H9 (cell line): Measurements from ENCODE around the gene SART1. TPM values are rescaled to one million over a fixed set of nuclear protein-coding genes. Genes with fewer than 3 reads are reported as not detected.

Experiments used
- DNase-seq: peaks from one replicate; pipeline ENCODE4 v3.0.0-alpha.2; 2017
- H2AFZ ChIP-seq: one replicate; pipeline ENCODE4 v1.6.1; 2013; ENCODE audit warnings: mild to moderate bottlenecking, low read length, control low read depth, moderate library complexity
- H2AK5ac ChIP-seq: 2 replicates; pipeline ENCODE4 v1.6.1; 2013; ENCODE audit warnings: low read length, control low read depth, mixed read lengths; ENCODE audit not compliant: insufficient read length
- H2BK120ac ChIP-seq: one replicate; pipeline ENCODE4 v1.6.1; 2013; ENCODE audit warnings: low read depth, mild to moderate bottlenecking, low read length, control low read depth, inconsistent platforms; ENCODE audit not compliant: poor library complexity, severe bottlenecking
- H2BK12ac ChIP-seq: 2 replicates; pipeline ENCODE4 v1.6.1; 2013; ENCODE audit warnings: low read length, control low read depth, mixed read lengths, low read depth; ENCODE audit not compliant: insufficient read length
- H2BK15ac ChIP-seq: 2 replicates; pipeline ENCODE4 v1.6.1; 2013; ENCODE audit warnings: low read depth, low read length, control low read depth
- H2BK20ac ChIP-seq: one replicate; pipeline ENCODE4 v1.6.1; 2013; ENCODE audit warnings: low read depth, mild to moderate bottlenecking, low read length, control low read depth, inconsistent platforms; ENCODE audit not compliant: poor library complexity, severe bottlenecking
- H2BK5ac ChIP-seq: 2 replicates; pipeline ENCODE4 v1.6.1; 2013; ENCODE audit warnings: low read length, control low read depth, mixed read lengths; ENCODE audit not compliant: insufficient read length
- H3K14ac ChIP-seq: 2 replicates; pipeline ENCODE4 v1.6.1; 2013; ENCODE audit warnings: low read length, control low read depth; ENCODE audit not compliant: insufficient read depth
- H3K18ac ChIP-seq: 2 replicates; pipeline ENCODE4 v1.6.1; 2013; ENCODE audit warnings: low read depth, mild to moderate bottlenecking, mixed read lengths, low read length, control low read depth; ENCODE audit not compliant: insufficient read length
- H3K23ac ChIP-seq: 2 replicates; pipeline ENCODE4 v1.6.1; 2013; ENCODE audit warnings: low read length, control low read depth, mixed read lengths, low read depth; ENCODE audit not compliant: insufficient read length
- H3K23me2 ChIP-seq: 2 replicates; pipeline ENCODE4 v1.6.1; 2013; ENCODE audit warnings: low read depth, mild to moderate bottlenecking, mixed read lengths, low read length, control low read depth; ENCODE audit not compliant: insufficient read length, poor library complexity, severe bottlenecking
- H3K27ac ChIP-seq: 2 replicates; pipeline ENCODE4 v1.5.1; 2013; ENCODE audit warnings: low read length, control low read depth, mixed read lengths, low read depth; ENCODE audit not compliant: insufficient read length
- H3K27me3 ChIP-seq: 2 replicates; pipeline ENCODE4 v1.6.1; 2013; ENCODE audit warnings: low read length, control low read depth, inconsistent platforms; ENCODE audit not compliant: insufficient read depth
- H3K4ac ChIP-seq: 2 replicates; pipeline ENCODE4 v1.6.1; 2013; ENCODE audit warnings: low read depth, mild to moderate bottlenecking, control low read depth, inconsistent platforms, low read length, moderate library complexity
- H3K4me1 ChIP-seq: 2 replicates; pipeline ENCODE4 v1.6.1; 2013; ENCODE audit warnings: low read length, control low read depth, inconsistent platforms; ENCODE audit not compliant: insufficient read depth
- H3K4me2 ChIP-seq: 2 replicates; pipeline ENCODE4 v1.6.1; 2013; ENCODE audit warnings: low read length, control low read depth, mixed read lengths; ENCODE audit not compliant: insufficient read length, insufficient read depth
- H3K56ac ChIP-seq: 2 replicates; pipeline ENCODE4 v1.6.1; 2013; ENCODE audit warnings: low read depth, mild to moderate bottlenecking, mixed read lengths, low read length, control low read depth; ENCODE audit not compliant: insufficient read length
- H3K79me1 ChIP-seq: 2 replicates; pipeline ENCODE4 v1.6.1; 2013; ENCODE audit warnings: low read depth, mild to moderate bottlenecking, moderate library complexity, low read length, control low read depth, inconsistent platforms; ENCODE audit not compliant: insufficient read depth, poor library complexity, severe bottlenecking
- H3K79me2 ChIP-seq: 2 replicates; pipeline ENCODE4 v1.6.1; 2013; ENCODE audit warnings: low read length, control low read depth, inconsistent platforms; ENCODE audit not compliant: insufficient read depth
- H3K9ac ChIP-seq: 2 replicates; pipeline ENCODE4 v1.6.1; 2013; ENCODE audit warnings: low read length, control low read depth, mixed read lengths; ENCODE audit not compliant: insufficient read length; ENCODE audit errors: extremely low read depth
- H3K9me3 ChIP-seq: one replicate; pipeline ENCODE4 v1.6.1; 2013; ENCODE audit warnings: low read depth, low read length, inconsistent platforms; ENCODE audit not compliant: control insufficient read depth
- H3T11ph ChIP-seq: one replicate; pipeline ENCODE4 v1.6.1; 2013; ENCODE audit warnings: mild to moderate bottlenecking, low read length, control low read depth, inconsistent platforms
- H4K20me1 ChIP-seq: one replicate; pipeline ENCODE4 v1.6.1; 2013; ENCODE audit not compliant: control insufficient read depth, insufficient read length, insufficient read depth
- H4K5ac ChIP-seq: 2 replicates; pipeline ENCODE4 v1.6.1; 2013; ENCODE audit warnings: low read depth, mild to moderate bottlenecking, mixed read lengths, low read length, control low read depth; ENCODE audit not compliant: insufficient read length
- H4K8ac ChIP-seq: replicated peaks from 2 replicates; pipeline ENCODE4 v1.6.1; 2013; ENCODE audit warnings: low read length, control low read depth, mixed read lengths, low read depth; ENCODE audit not compliant: insufficient read length
- H4K91ac ChIP-seq: 2 replicates; pipeline ENCODE4 v1.6.1; 2013; ENCODE audit warnings: low read depth, mild to moderate bottlenecking, moderate library complexity, mixed read lengths, low read length, control low read depth; ENCODE audit not compliant: insufficient read length
- H3K27ac Mint-ChIP-seq, 3 experiments: 2 replicates in 2 of 3; 3 replicates in 1 of 3; pipeline ENCODE4 v1.8.0; 2020 to 2021; ENCODE audit warnings: mixed read lengths in 3 of 3, mild to moderate bottlenecking in 1 of 3, moderate library complexity in 1 of 3
- H3K27me3 Mint-ChIP-seq: 2 replicates; pipeline ENCODE4 v1.8.0; 2021; ENCODE audit warnings: low read depth, mild to moderate bottlenecking, moderate library complexity, mixed read lengths
- H3K36me3 Mint-ChIP-seq, 3 experiments: 2 replicates in 2 of 3; 3 replicates in 1 of 3; pipeline ENCODE4 v1.8.0; 2020 to 2021; ENCODE audit warnings: low read depth in 3 of 3, mixed read lengths in 3 of 3; ENCODE audit not compliant: insufficient read depth in 1 of 3
- H3K4me1 Mint-ChIP-seq, 2 experiments: 2 replicates each; pipeline ENCODE4 v1.8.0; 2020; ENCODE audit warnings: mixed read lengths in 2 of 2
- H3K4me3 Mint-ChIP-seq, 2 experiments: 2 replicates in 1 of 2; 3 replicates in 1 of 2; pipeline ENCODE4 v1.8.0; 2020 to 2021; ENCODE audit warnings: mild to moderate bottlenecking in 2 of 2, mixed read lengths in 2 of 2, moderate library complexity in 1 of 2
- H3K9me3 Mint-ChIP-seq, 2 experiments: 2 replicates in 1 of 2; 3 replicates in 1 of 2; pipeline ENCODE4 v1.8.0; 2020; ENCODE audit warnings: mild to moderate bottlenecking in 2 of 2, mixed read lengths in 2 of 2, moderate library complexity in 1 of 2
- CTCF ChIP-seq: fragments of 200-600 bp; sonication (generic); conservative IDR thresholded peaks from 3 replicates; pipeline ENCODE4 v1.8.0; 2021; ENCODE audit warnings: antibody characterized with exemption, mild to moderate bottlenecking
- WGBS: extraction: QIAGEN DNeasy Blood & Tissue Kit; methylation state at CpG from one replicate; pipeline ENCODE4 v1.1.7; 2013; ENCODE audit warnings: missing lambda C conversion rate, low lambda C conversion rate, mixed read lengths; ENCODE audit not compliant: insufficient read length; ENCODE audit errors: extremely low coverage; 5-methylcytosine and 5-hydroxymethylcytosine counted together
- total RNA-seq: library from RNA; stranded (reverse); gene quantifications from 2 replicates; pipeline ENCODE4 v1.2.1, GENCODE V29; 2021

Gene SART1
- total RNA-seq, 1 experiment from 2014 or later: 52.0 TPM

GRCh38 chr11:65976216-65977176 lies 15.0 kb downstream of the SART1 start:
- Histone ChIP-seq H3K4me1 (no peaks in the 10 kb centered on the region), H2BK12ac (no peak overlapping the region), H3K4me2 (no peak overlapping the region), H2BK20ac (no peak overlapping the region), H4K20me1 (no peaks in the 10 kb centered on the region), H3K27ac (no peak overlapping the region), H2BK120ac (no peak overlapping the region), H3K4ac (no peak overlapping the region), H3K79me2 (no peaks in the 10 kb centered on the region), H3K23me2 (no peaks in the 10 kb centered on the region), H3K27me3 (no peaks in the 10 kb centered on the region), H4K8ac (no peak overlapping the region), H3K56ac (no peak overlapping the region), H2BK15ac (no peak overlapping the region), H3K9ac (no peak overlapping the region), H3K14ac (no peak overlapping the region), H4K5ac (no peak overlapping the region), H3K18ac (no peak overlapping the region), H3T11ph (no peak overlapping the region), H4K91ac (no peak overlapping the region), H3K9me3 (no peaks in the 10 kb centered on the region), H3K79me1 (no peaks in the 10 kb centered on the region), H2AK5ac (no peak overlapping the region), H3K23ac (no peak overlapping the region), H2BK5ac (no peak overlapping the region), H2AFZ (no peak overlapping the region)
- Mint-ChIP-seq H3K27me3 (no peaks in the 10 kb centered on the region; the same call in 1 of the 2 replicates), H3K4me1 (no peaks in the 10 kb centered on the region), H3K36me3 (peaks cover 33 to 62% (median 60%) of the 10 kb centered on the region in 3 experiments; a peak in 6 of 7 replicates), H3K27ac (peak overlapping the region in 2 of 3 experiments; percentile 61 to 88; a peak in 3 of 7 replicates), H3K4me3 (no peak overlapping the region), H3K9me3 (no peaks in the 10 kb centered on the region)
- TF ChIP-seq CTCF: no peak
- no peak for DNase-seq
- WGBS: no CpG with 5 or more reads among the region's 43 CpGs
